ENCODE data around the gene TSPAN14. TPM values are rescaled to one million over a fixed set of nuclear protein-coding genes. Genes with fewer than 3 reads are reported as not detected.
"Not testable (repeated sequence)": the region's sequence is repeated elsewhere in the genome, so short reads cannot be mapped to it uniquely, and the experiment has no call there.

The TSPAN14 gene
- polyA plus RNA-seq, 1 donor (not counting 4 experiments of a cell fraction or from before 2014, with no cell fraction given), result 71.1 TPM

- peak overlapping the region; percentile 98 for H3K27ac ChIP-seq (ENCODE audit: control insufficient read depth, insufficient read depth, low read length)
- H3K9me1 ChIP-seq (ENCODE audit: control insufficient read depth, extremely low read depth, insufficient read depth, low read length), result no peaks in the 10 kb centered on the region
- FAIRE-seq (no peak), DNase-seq (ENCODE audit: low read depth, low spot score) (no peak)
- dilution Hi-C loops (cut with MboI; ENCODE audit: extremely low pct_ligation_motif_present, low sequenced_read_pairs), result no loop called here
- no peaks in the 10 kb centered on the region for H4K20me1 ChIP-seq (ENCODE audit: control insufficient read depth, extremely low read depth, insufficient read depth, low read length)
- H3K4me2 ChIP-seq (ENCODE audit: control insufficient read depth, extremely low read depth, insufficient read depth, low read depth, low read length), result no peak overlapping the region
- H3K4me1 ChIP-seq (ENCODE audit: control insufficient read depth, extremely low read depth, insufficient read depth, low read length), result peaks cover 69% of the 10 kb centered on the region
- TF ChIP-seq CTCF (optimal IDR thresholded peaks at IDR 0.05 in 1 of 3, IDR thresholded peaks at IDR 0.05 in 1 of 3, conservative IDR thresholded peaks at IDR 0.05 in 1 of 3; ENCODE audit: extremely low read depth in 1 of 3, insufficient read depth in 2 of 3, low read length in 3 of 3) (no peak), EZH2 (IDR thresholded peaks at IDR 0.05; ENCODE audit: low read length) (no peak)
- no peaks in the 10 kb centered on the region for H3K27me3 ChIP-seq (ENCODE audit: control insufficient read depth, extremely low read depth, insufficient read depth, low read length)
- no peaks in the 10 kb centered on the region for H3K9me3 ChIP-seq (ENCODE audit: control insufficient read depth, low read depth, low read length)
- H3K36me3 ChIP-seq (ENCODE audit: control insufficient read depth in 2 of 2, extremely low read depth in 1 of 2, insufficient read depth in 2 of 2, low read length in 2 of 2), result peaks cover 18 to 23% of the 10 kb centered on the region in 2 experiments
- no peak overlapping the region for H2AFZ ChIP-seq (ENCODE audit: control insufficient read depth, low read length)
- H3K79me2 ChIP-seq (ENCODE audit: control insufficient read depth, insufficient read depth, low read length), result peaks cover 64% of the 10 kb centered on the region
- no peak overlapping the region for H3K4me3 ChIP-seq (ENCODE audit: control insufficient read depth in 2 of 3, extremely low read depth in 1 of 3, insufficient read depth in 2 of 3, low read depth in 1 of 3, low read length in 3 of 3)
- peak overlapping the region; percentile 1 for H3K9ac ChIP-seq (ENCODE audit: control insufficient read depth, extremely low read depth, insufficient read depth, low read length)
Observed at GRCh38 chr10:80474941-80475340, 20.8 kb downstream of the TSPAN14 start.

- Histone ChIP-seq H3K4me1 (ENCODE audit: control insufficient read depth, extremely low read depth, insufficient read depth, low read length) (peaks cover 62% of the 10 kb centered on the region), H3K36me3 (ENCODE audit: control insufficient read depth in 2 of 2, extremely low read depth in 1 of 2, insufficient read depth in 2 of 2, low read length in 2 of 2) (peaks cover 18 to 23% of the 10 kb centered on the region in 2 experiments), H3K79me2 (ENCODE audit: control insufficient read depth, insufficient read depth, low read length) (peaks cover 67% of the 10 kb centered on the region)
- H2AFZ ChIP-seq (ENCODE audit: control insufficient read depth, low read length); H3K27me3 ChIP-seq (ENCODE audit: control insufficient read depth, extremely low read depth, insufficient read depth, low read length); H3K9ac ChIP-seq (ENCODE audit: control insufficient read depth, extremely low read depth, insufficient read depth, low read length); dilution Hi-C loops (cut with MboI; ENCODE audit: extremely low pct_ligation_motif_present, low sequenced_read_pairs); H3K9me1 ChIP-seq (ENCODE audit: control insufficient read depth, extremely low read depth, insufficient read depth, low read length); H3K27ac ChIP-seq (ENCODE audit: control insufficient read depth, insufficient read depth, low read length); H3K4me3 ChIP-seq (ENCODE audit: control insufficient read depth in 2 of 3, extremely low read depth in 1 of 3, insufficient read depth in 2 of 3, low read depth in 1 of 3, low read length in 3 of 3); FAIRE-seq; H3K9me3 ChIP-seq (ENCODE audit: control insufficient read depth, low read depth, low read length); DNase-seq (ENCODE audit: low read depth, low spot score); H3K4me2 ChIP-seq (ENCODE audit: control insufficient read depth, extremely low read depth, insufficient read depth, low read depth, low read length); H4K20me1 ChIP-seq (ENCODE audit: control insufficient read depth, extremely low read depth, insufficient read depth, low read length): not testable (repeated sequence)
Observed at GRCh38 chr10:80475641-80476040, 21.5 kb downstream of the TSPAN14 start.

- no peak for DNase-seq (ENCODE audit: low read depth, low spot score)
- Histone ChIP-seq H3K79me2 (ENCODE audit: control insufficient read depth, insufficient read depth, low read length) (peaks cover 77% of the 10 kb centered on the region), H3K4me2 (ENCODE audit: control insufficient read depth, extremely low read depth, insufficient read depth, low read depth, low read length) (no peak overlapping the region), H3K9ac (ENCODE audit: control insufficient read depth, extremely low read depth, insufficient read depth, low read length) (peak overlapping the region; percentile 26), H3K27ac (ENCODE audit: control insufficient read depth, insufficient read depth, low read length) (peak overlapping the region; percentile 89), H3K9me3 (ENCODE audit: control insufficient read depth, low read depth, low read length) (no peaks in the 10 kb centered on the region), H4K20me1 (ENCODE audit: control insufficient read depth, extremely low read depth, insufficient read depth, low read length) (no peaks in the 10 kb centered on the region), H3K4me3 (ENCODE audit: control insufficient read depth in 2 of 3, extremely low read depth in 1 of 3, insufficient read depth in 2 of 3, low read depth in 1 of 3, low read length in 3 of 3) (no peak overlapping the region), H3K36me3 (ENCODE audit: control insufficient read depth in 2 of 2, extremely low read depth in 1 of 2, insufficient read depth in 2 of 2, low read length in 2 of 2) (peaks cover 18 to 25% of the 10 kb centered on the region in 2 experiments), H3K4me1 (ENCODE audit: control insufficient read depth, extremely low read depth, insufficient read depth, low read length) (peaks cover 52% of the 10 kb centered on the region), H3K27me3 (ENCODE audit: control insufficient read depth, extremely low read depth, insufficient read depth, low read length) (no peaks in the 10 kb centered on the region), H2AFZ (ENCODE audit: control insufficient read depth, low read length) (no peak overlapping the region), H3K9me1 (ENCODE audit: control insufficient read depth, extremely low read depth, insufficient read depth, low read length) (no peaks in the 10 kb centered on the region)
- TF ChIP-seq EZH2 (IDR thresholded peaks at IDR 0.05; ENCODE audit: low read length) (no peak), CTCF (optimal IDR thresholded peaks at IDR 0.05 in 1 of 3, IDR thresholded peaks at IDR 0.05 in 1 of 3, conservative IDR thresholded peaks at IDR 0.05 in 1 of 3; ENCODE audit: extremely low read depth in 1 of 3, insufficient read depth in 2 of 3, low read length in 3 of 3) (no peak)
- FAIRE-seq, result no peak
- dilution Hi-C loops (cut with MboI; ENCODE audit: extremely low pct_ligation_motif_present, low sequenced_read_pairs), result no loop called here
Observed at GRCh38 chr10:80476685-80477084, 22.6 kb downstream of the TSPAN14 start.
